ENCODE results near the gene ACTR2. TPM values are rescaled to one million over a fixed set of nuclear protein-coding genes. Genes with fewer than 3 reads are reported as not detected.

The ACTR2 gene
- polyA plus RNA-seq, 10 donors = 112 to 163 (median 132) TPM

- no peak for DNase-seq
Measured at GRCh38 chr2:65277118-65277517, 49.5 kb downstream of the ACTR2 start.

- peak in 1 of 3 donors; percentile 28 for DNase-seq
Measured at GRCh38 chr2:65277791-65278483, 50.3 kb downstream of the ACTR2 start.

DNA sequence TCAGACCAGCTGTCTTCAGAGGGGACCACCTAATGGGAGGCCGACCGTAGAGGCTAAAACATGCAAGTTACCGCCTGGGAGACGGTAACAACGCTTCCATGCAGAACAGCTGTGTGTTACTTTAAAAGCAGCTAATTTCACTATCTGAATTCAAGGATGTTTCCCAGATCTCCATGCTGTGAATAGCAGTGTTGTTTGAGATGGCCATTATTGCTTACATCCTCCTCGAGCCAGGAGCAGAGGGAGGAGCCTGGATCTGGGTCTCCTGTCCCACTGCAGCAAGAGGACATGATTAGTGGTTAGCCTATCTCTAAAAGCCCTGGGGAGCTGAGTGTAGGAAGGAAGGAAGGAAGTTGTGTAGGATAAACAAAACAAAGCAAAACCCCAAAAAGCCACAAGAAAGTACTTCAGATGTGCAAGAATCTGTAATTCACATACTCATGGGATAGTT lies 50.9 kb downstream of the ACTR2 start:
- DNase-seq = peak in 2 of 3 donors; percentile 55 to 83

GRCh38 chr2:65279756-65280155 lies 52.1 kb downstream of the ACTR2 start:
- DNase-seq = peak in 1 of 3 donors; percentile 44

DNA sequence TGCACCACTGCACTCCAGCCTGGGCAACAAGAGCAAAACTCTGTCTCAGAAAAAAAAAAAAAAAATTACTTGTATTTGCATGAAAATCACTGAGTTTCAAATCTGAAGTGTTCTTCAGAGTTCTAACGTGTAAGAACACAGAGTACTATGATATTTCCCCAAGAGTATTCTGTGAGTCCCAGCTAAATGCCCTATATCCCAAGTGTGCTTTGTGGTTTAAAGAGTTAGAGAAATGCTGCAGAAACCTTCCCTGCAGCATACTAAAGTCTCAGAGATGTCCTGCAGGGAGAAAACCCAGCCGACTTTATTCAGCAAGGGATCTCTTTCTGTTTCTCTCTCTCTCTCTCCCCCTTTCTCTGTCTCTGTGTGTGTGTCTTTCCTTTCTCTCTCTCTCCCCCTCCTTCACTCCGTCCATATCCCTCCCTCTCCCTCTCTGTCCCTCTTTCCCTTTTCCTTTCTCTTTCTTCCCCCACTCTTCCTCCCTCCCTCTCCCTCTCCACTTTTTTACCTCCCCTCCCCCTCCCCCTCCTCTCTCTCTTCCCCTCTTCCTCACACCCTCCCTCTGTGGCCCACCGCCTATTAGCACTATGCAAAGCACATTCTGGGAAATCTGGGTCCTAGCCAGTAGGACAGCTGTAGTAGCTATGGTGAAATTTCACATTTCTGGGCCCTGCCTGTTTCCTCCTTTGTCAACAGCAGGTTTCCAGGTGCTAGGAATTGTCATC lies 54.2 kb downstream of the ACTR2 start:
- DNase-seq = peak in 2 of 3 donors; percentile 76 to 92

DNA sequence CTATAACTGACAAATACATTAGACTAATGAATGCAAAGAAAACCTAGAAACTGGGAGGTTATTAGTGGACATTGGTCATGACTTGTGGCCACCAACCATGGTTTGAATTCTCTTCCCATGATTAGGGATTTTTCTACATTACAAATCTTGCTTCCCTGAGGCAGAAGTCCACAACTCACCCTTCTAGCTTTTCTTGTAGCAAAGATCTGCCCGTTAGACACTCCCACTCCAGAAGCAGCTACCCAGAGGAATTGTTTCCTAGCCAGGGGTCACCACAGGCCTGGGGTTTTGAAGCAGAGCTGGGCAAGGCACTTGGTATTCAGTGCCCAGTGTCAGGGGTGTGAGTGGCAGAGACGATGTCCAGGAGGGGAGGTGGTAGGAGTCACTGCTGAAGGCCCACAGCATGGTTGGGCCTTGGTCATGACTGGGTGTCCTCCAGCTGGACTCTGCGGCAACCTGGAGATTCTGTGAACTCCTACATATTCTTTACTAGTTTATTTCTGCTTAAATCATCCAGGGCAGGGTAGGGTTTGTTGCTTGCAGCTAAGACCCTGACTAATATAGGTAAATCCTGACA lies 54.9 kb downstream of the ACTR2 start:
- DNase-seq = peak in 1 of 3 donors; percentile 46

- no peak for DNase-seq
Measured at GRCh38 chr2:65287364-65287763, 59.7 kb downstream of the ACTR2 start.

DNA sequence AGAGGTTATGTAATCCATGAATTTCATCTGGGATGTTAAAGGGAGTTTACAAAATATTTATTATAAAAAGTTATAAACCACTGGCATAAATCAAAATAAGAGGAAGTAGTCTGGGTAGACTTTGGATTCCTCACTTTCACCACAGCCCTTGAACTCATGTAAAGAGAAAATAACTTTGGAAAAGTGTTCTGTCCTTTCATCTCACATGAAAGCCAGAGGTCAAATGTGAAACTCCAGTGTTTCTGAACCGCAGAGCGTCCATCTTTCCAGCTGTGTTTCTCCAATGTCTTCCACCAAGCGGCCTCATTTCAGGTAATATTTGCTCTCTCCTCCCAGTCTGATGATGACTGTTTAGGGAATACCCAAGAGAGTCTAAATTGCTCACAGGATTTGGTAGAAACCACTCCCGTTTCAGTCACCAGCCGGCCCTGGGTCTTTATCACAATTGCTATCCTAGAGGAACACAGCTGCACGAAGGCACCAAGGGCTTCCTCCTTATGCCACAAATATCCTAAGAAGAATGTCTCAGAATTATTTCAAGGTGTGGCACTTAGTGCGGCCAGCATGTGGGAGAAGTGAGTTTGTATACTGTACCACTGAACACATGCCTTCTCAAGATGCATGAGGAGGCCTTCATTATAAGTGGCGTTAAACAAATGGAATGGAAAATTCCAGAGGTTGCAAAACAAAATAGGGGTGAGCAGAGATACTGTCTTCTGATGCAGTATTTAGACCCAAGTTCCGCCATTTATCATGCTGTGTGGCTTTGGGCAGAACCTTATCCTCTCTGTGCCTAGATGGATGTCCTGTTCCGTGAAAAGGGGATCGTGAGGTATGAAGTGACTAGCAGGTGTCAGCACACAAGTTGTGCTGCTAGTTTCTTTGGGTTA lies 63.8 kb downstream of the ACTR2 start:
- DNase-seq = no peak

DNA sequence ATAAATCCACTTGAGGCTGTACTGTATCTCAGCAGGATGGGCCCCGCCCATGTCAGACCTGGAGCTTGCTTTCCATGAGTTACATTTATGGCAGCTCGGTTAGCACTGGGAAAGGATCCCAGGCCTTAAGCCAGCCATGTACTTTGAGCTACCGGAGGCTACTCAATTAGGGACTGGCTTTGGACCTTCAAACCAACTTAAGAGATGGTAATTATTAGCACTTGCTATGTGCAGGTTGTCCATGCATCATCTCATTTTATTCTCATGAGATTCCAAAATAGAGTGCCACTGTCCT lies 64.4 kb downstream of the ACTR2 start:
- DNase-seq = peak in 2 of 3 donors; percentile 48 to 77

DNA sequence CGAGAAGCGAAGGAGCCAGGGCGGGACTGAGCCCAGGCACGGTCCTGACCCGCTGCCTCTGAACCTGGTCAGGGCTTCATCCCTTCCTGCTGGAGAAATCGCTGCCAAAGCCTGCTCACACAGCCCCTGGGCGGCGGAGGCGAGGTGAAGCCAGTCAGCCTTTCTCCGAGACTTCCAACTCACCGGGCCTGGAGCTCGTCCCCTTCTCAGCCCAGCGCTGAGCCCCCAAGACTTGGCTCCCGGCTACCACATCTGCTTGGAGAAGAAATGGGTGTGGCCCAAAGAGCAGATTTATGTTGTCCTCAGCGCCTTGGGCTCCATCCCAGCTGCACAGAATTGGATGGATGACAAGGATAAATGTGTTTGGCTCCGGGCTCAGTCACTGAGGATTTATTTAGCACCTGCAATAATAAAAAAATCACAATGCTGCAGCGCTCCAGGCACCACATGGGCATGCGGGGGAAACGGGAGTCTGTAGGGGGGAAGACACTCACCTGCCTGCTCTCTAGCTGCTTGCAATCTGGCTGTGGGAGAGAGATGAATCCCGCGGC lies 64.9 kb downstream of the ACTR2 start:
- peak in 2 of 3 donors; percentile 79 to 93 for DNase-seq

- DNase-seq = peak in 1 of 3 donors; percentile 57
Measured at GRCh38 chr2:65293376-65293775, 65.7 kb downstream of the ACTR2 start.

DNA sequence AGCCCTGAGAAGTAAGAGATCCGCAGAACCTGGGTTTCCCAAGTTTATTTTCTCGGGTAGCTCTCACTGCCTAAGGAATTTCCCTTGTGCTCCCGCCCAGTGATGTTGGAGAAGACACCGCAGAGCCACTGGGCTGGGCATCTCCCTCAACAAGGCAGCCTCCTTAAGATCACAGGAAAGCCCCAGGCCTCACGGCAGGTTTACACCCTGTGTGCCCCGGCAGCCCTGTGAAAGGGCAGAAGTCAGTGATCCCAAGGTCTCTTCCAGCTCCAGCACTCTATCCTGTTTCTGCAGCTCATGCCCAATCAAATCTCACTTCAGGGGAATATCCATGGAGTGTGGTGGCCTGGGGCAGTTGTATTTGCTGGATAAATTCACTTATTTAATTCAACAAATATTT lies 66.5 kb downstream of the ACTR2 start:
- DNase-seq = no peak

DNA sequence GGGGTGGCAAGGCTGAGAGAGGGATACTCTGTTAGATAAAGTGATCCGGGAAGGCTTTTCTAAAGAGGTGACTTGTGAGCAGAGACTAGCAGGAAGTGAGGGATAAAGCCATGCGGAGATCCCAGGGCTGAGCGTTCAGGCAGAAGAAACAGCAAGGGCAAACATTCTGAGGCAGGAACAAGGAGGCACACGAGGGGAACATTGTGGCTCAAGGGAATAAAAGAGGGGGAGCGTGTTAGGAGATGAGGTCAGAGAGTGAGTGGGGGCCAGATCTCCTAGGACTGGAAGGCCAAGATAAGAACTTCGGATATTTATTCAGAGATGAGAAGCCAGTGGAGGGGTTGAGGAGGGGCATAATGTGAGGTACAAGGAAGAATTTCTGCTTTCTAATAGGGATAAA lies 67.1 kb downstream of the ACTR2 start:
- no peak for DNase-seq

DNA sequence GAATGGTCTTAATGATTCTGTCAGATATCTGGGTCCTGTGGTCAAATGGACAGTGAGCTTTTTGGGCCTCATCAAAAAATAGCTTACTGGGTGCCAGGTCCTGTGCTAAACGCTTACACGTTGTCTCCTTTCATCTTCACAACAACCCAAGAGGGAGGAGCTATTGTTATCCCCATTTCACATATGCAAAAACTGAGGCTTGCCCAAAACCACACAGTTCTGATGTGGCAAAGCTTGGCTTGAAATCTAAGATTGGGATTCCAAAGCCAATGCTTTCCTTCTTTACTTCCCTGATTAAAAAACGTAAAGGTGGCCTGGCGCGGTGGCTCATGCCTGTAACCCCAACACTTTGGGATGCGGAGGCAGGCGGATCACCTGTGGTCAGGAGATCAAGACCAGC lies 69.3 kb downstream of the ACTR2 start:
- no peak for DNase-seq

- no peak for DNase-seq
Measured at GRCh38 chr2:65297544-65297943, 69.9 kb downstream of the ACTR2 start.

- no peak for DNase-seq
Measured at GRCh38 chr2:65298089-65298488, 70.5 kb downstream of the ACTR2 start.

GRCh38 chr2:65299246-65299645 lies 71.6 kb downstream of the ACTR2 start:
- no peak for DNase-seq

GRCh38 chr2:65300134-65300760 lies 72.6 kb downstream of the ACTR2 start:
- peak in 2 of 3 donors; percentile 87 to 93 for DNase-seq

GRCh38 chr2:65300761-65301711 lies 73.4 kb downstream of the ACTR2 start:
- peak; percentile 69 to 89 (median 82) for DNase-seq

DNA sequence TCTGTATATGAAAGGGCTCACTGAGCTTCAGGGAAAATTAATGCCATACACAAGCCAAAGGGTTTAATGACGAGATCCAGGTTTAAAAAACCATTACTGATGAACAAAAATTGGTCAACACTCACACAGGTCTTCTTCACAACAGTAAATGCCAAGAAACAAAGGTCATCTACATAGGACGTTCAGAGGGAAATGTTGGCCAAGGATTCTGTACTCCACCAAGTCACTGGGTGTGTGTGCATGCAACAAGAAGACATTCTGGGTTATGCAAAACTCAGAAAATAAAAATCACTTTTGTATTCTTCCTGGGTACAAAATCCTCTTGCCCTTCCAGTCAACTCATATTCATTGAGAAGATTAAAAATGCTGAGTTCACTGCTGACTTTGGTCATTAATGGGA lies 78.3 kb downstream of the ACTR2 start:
- no peak for DNase-seq
